ENCODE measurements around the gene AK9.

Gene AK9

GRCh38 chr6:109718991-109719390, 28.0 kb upstream of the AK9 start (continued):
- TF ChIP-seq ISL1 (CRISPR knock-in tag; IDR thresholded peaks at IDR 0.05), result no peak
- TF ChIP-seq ZFP30 (CRISPR knock-in tag; IDR thresholded peaks at IDR 0.05), result no peak

- no peak for TF ChIP-seq ZFP30 (CRISPR knock-in tag; IDR thresholded peaks at IDR 0.05)
- ATAC-seq, result no peak
These were observed 27.0 kb upstream of the AK9 start for GRCh38 chr6:109717971-109718370.

DNA sequence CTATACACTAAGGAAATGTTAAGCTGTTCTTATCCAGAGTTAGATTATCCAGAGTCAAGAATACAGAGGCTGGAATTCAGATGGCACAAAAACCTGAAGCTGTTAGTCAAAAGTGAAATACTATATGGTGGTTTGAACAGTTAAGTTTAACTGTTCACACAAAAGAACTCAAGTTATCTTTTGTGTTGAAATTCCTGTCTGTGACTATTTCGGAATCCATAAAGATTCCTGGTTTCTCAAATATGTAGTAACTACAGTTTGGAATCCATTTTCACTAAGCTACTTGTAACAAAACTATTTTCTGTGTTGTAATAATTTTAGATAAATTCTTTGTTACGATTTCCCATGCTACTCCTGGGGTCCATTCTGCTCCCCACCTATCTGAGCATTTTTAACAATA, 24.6 kb upstream of the AK9 start:
- no peak for TF ChIP-seq RARB (CRISPR knock-in tag; IDR thresholded peaks at IDR 0.05)
- ATAC-seq, result no peak

DNA sequence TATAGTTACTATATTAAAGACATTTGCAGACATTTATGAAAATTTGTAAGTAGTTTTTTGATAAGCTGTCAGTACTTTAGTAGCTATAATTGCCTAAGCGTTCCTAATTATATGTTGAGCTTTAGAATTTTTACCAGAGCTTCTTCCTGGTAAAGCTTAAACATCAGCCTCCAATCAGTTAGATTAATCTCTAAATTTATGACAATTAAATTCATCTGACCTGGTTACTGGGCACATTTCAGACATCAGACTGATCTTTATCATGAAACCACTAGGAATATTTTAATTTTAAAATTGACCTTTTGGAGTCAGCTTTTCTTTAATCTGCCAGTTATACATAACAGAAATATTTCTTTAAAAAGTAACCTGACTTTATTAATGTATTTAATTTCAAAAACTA, 23.6 kb upstream of the AK9 start:
- ATAC-seq, result peak; percentile 25; the same call in 1 of the 3 replicates
- TF ChIP-seq, protein P1, sequence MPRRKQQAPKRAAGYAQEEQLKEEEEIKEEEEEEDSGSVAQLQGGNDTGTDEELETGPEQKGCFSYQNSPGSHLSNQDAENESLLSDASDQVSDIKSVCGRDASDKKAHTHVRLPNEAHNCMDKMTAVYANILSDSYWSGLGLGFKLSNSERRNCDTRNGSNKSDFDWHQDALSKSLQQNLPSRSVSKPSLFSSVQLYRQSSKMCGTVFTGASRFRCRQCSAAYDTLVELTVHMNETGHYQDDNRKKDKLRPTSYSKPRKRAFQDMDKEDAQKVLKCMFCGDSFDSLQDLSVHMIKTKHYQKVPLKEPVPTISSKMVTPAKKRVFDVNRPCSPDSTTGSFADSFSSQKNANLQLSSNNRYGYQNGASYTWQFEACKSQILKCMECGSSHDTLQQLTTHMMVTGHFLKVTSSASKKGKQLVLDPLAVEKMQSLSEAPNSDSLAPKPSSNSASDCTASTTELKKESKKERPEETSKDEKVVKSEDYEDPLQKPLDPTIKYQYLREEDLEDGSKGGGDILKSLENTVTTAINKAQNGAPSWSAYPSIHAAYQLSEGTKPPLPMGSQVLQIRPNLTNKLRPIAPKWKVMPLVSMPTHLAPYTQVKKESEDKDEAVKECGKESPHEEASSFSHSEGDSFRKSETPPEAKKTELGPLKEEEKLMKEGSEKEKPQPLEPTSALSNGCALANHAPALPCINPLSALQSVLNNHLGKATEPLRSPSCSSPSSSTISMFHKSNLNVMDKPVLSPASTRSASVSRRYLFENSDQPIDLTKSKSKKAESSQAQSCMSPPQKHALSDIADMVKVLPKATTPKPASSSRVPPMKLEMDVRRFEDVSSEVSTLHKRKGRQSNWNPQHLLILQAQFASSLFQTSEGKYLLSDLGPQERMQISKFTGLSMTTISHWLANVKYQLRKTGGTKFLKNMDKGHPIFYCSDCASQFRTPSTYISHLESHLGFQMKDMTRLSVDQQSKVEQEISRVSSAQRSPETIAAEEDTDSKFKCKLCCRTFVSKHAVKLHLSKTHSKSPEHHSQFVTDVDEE (CRISPR knock-in tag; IDR thresholded peaks at IDR 0.05), result peak; percentile 72; the same call in 1 of the 2 replicates
- TF ChIP-seq ISL1 (CRISPR knock-in tag; IDR thresholded peaks at IDR 0.05), result peak; percentile 97
- 0 out of 2 replicates have a peak, but pooled peaks have one; percentile 51 for TF ChIP-seq GLIS3 (CRISPR knock-in tag; IDR thresholded peaks at IDR 0.05)
- TF ChIP-seq CREB5 (CRISPR knock-in tag; IDR thresholded peaks at IDR 0.05; ENCODE audit: low read depth), result peak; percentile 54; the same call in 1 of the 2 replicates
- no peak for TF ChIP-seq ZNF70 (CRISPR knock-in tag; IDR thresholded peaks at IDR 0.05)
- TF ChIP-seq, protein P2, sequence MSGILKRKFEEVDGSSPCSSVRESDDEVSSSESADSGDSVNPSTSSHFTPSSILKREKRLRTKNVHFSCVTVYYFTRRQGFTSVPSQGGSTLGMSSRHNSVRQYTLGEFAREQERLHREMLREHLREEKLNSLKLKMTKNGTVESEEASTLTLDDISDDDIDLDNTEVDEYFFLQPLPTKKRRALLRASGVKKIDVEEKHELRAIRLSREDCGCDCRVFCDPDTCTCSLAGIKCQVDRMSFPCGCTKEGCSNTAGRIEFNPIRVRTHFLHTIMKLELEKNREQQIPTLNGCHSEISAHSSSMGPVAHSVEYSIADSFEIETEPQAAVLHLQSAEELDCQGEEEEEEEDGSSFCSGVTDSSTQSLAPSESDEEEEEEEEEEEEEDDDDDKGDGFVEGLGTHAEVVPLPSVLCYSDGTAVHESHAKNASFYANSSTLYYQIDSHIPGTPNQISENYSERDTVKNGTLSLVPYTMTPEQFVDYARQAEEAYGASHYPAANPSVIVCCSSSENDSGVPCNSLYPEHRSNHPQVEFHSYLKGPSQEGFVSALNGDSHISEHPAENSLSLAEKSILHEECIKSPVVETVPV (CRISPR knock-in tag; IDR thresholded peaks at IDR 0.05), result peak; percentile 45; the same call in 1 of the 2 replicates
- no peak for TF ChIP-seq ZC3H10 (CRISPR knock-in tag; IDR thresholded peaks at IDR 0.05)
- peak; percentile 5; the same call in 1 of the 2 replicates for TF ChIP-seq POU6F1 (CRISPR knock-in tag; IDR thresholded peaks at IDR 0.05; ENCODE audit: borderline replicate concordance, low read depth)
- TF ChIP-seq TCF4 (CRISPR knock-in tag; IDR thresholded peaks at IDR 0.05; ENCODE audit: borderline replicate concordance), result peak; percentile 77; the same call in 1 of the 2 replicates

- peak; percentile 62 for ATAC-seq
- TF ChIP-seq, protein P1 (CRISPR knock-in tag; IDR thresholded peaks at IDR 0.05), result peak; percentile 16; the same call in 1 of the 2 replicates
- TF ChIP-seq, protein P3, sequence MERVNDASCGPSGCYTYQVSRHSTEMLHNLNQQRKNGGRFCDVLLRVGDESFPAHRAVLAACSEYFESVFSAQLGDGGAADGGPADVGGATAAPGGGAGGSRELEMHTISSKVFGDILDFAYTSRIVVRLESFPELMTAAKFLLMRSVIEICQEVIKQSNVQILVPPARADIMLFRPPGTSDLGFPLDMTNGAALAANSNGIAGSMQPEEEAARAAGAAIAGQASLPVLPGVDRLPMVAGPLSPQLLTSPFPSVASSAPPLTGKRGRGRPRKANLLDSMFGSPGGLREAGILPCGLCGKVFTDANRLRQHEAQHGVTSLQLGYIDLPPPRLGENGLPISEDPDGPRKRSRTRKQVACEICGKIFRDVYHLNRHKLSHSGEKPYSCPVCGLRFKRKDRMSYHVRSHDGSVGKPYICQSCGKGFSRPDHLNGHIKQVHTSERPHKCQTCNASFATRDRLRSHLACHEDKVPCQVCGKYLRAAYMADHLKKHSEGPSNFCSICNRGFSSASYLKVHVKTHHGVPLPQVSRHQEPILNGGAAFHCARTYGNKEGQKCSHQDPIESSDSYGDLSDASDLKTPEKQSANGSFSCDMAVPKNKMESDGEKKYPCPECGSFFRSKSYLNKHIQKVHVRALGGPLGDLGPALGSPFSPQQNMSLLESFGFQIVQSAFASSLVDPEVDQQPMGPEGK (CRISPR knock-in tag; IDR thresholded peaks at IDR 0.05; ENCODE audit: borderline replicate concordance), result no peak
- TF ChIP-seq ZNF565 (CRISPR knock-in tag; conservative IDR thresholded peaks at IDR 0.05; ENCODE audit: low read depth) (no peak), POU6F1 (CRISPR knock-in tag; IDR thresholded peaks at IDR 0.05; ENCODE audit: borderline replicate concordance, low read depth) (peak; percentile 3; the same call in 1 of the 2 replicates)
These were observed 23.2 kb upstream of the AK9 start for GRCh38 chr6:109714166-109714565.

Data from SK-N-SH treated with all-trans-retinoic acid at 6 μM for 48 hours (cell line).